ENCODE results near the gene CERK.

GRCh38 chr22:46764140-46764680 is 26.2 kb upstream of the CERK start:
- TF ChIP-seq EP300 (IDR thresholded peaks at IDR 0.05; ENCODE audit: low read depth in 2 of 2, low read length in 2 of 2) (no peak), EP300 (CRISPR knock-in tag; IDR thresholded peaks at IDR 0.05; ENCODE audit: borderline replicate concordance) (no peak), ZSCAN20 (CRISPR knock-in tag; IDR thresholded peaks at IDR 0.05; ENCODE audit: borderline replicate concordance) (no peak), ZBTB7A (CRISPR knock-in tag; IDR thresholded peaks at IDR 0.05) (no peak)
- TF ChIP-seq, protein P1, sequence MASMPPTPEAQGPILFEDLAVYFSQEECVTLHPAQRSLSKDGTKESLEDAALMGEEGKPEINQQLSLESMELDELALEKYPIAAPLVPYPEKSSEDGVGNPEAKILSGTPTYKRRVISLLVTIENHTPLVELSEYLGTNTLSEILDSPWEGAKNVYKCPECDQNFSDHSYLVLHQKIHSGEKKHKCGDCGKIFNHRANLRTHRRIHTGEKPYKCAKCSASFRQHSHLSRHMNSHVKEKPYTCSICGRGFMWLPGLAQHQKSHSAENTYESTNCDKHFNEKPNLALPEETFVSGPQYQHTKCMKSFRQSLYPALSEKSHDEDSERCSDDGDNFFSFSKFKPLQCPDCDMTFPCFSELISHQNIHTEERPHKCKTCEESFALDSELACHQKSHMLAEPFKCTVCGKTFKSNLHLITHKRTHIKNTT (CRISPR knock-in tag; IDR thresholded peaks at IDR 0.05) = no peak
- TF ChIP-seq, protein P2, sequence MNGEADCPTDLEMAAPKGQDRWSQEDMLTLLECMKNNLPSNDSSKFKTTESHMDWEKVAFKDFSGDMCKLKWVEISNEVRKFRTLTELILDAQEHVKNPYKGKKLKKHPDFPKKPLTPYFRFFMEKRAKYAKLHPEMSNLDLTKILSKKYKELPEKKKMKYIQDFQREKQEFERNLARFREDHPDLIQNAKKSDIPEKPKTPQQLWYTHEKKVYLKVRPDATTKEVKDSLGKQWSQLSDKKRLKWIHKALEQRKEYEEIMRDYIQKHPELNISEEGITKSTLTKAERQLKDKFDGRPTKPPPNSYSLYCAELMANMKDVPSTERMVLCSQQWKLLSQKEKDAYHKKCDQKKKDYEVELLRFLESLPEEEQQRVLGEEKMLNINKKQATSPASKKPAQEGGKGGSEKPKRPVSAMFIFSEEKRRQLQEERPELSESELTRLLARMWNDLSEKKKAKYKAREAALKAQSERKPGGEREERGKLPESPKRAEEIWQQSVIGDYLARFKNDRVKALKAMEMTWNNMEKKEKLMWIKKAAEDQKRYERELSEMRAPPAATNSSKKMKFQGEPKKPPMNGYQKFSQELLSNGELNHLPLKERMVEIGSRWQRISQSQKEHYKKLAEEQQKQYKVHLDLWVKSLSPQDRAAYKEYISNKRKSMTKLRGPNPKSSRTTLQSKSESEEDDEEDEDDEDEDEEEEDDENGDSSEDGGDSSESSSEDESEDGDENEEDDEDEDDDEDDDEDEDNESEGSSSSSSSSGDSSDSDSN (CRISPR knock-in tag; IDR thresholded peaks at IDR 0.05) = no peak

All from HepG2 (cell line).